Myocyte (in vitro differentiated cells): ENCODE data around the gene IPO9. TPM values are rescaled to one million over a fixed set of nuclear protein-coding genes. Genes with fewer than 3 reads are reported as not detected.

Experiments
- DNase-seq: peaks from one replicate; pipeline ENCODE4 v3.0.0-alpha.2; 2012; ENCODE audit warnings: low read depth
- polyA plus RNA-seq: library from polyadenylated mRNA; unstranded; fragments of >200 nt; gene quantifications from one replicate; pipeline ENCODE4 v1.2.1, GENCODE V29; 2012; ENCODE audit warnings: missing spikeins
- total RNA-seq: library from RNA; depleted of rRNA; stranded (reverse); fragments of >200 nt; gene quantifications from 2 replicates; pipeline ENCODE4 v1.2.3, GENCODE V29; 2014

The IPO9 gene
- 25.3 and 25.5 TPM in 2 replicates for total RNA-seq
- polyA plus RNA-seq, result 34.5 TPM

GRCh38 chr1:201828820-201829774, at the start of gene IPO9:
TSS of gene IPO9 (plus strand) at chr1:201829157. CDS start at chr1:201829210, 53 bp downstream.
- DNase-seq, result peak; percentile 95

GRCh38 chr1:201779351-201779880, 49.5 kb upstream of the IPO9 start:
- no peak for DNase-seq

- no peak for DNase-seq
Observed at GRCh38 chr1:201780952-201781351, 48.0 kb upstream of the IPO9 start.

GRCh38 chr1:201781437-201781836, 47.5 kb upstream of the IPO9 start:
- no peak for DNase-seq

- no peak for DNase-seq
Observed at GRCh38 chr1:201782353-201782752, 46.6 kb upstream of the IPO9 start.

GRCh38 chr1:201783058-201783457, 45.9 kb upstream of the IPO9 start:
- no peak for DNase-seq

- DNase-seq, result no peak
Observed at GRCh38 chr1:201783572-201783971, 45.4 kb upstream of the IPO9 start.

- no peak for DNase-seq
Observed at GRCh38 chr1:201785291-201785690, 43.7 kb upstream of the IPO9 start.

- DNase-seq, result no peak
Observed at GRCh38 chr1:201786824-201787223, 42.1 kb upstream of the IPO9 start.

- DNase-seq, result no peak
Observed at GRCh38 chr1:201788296-201788695, 40.7 kb upstream of the IPO9 start.

- no peak for DNase-seq
Observed at GRCh38 chr1:201789245-201789644, 39.7 kb upstream of the IPO9 start.

GRCh38 chr1:201790261-201790660, 38.7 kb upstream of the IPO9 start:
- DNase-seq, result peak; percentile 39

GRCh38 chr1:201791051-201791778, 37.7 kb upstream of the IPO9 start:
- peak; percentile 80 for DNase-seq

GRCh38 chr1:201791779-201792173, 37.2 kb upstream of the IPO9 start:
- peak; percentile 65 for DNase-seq

GRCh38 chr1:201792534-201793305, 36.2 kb upstream of the IPO9 start:
- peak; percentile 92 for DNase-seq

GRCh38 chr1:201793306-201793925, 35.5 kb upstream of the IPO9 start:
- DNase-seq, result no peak

GRCh38 chr1:201795066-201795465, 33.9 kb upstream of the IPO9 start:
- peak; percentile 26 for DNase-seq

GRCh38 chr1:201800246-201800645, 28.7 kb upstream of the IPO9 start:
- DNase-seq, result no peak

GRCh38 chr1:201806801-201807200, 22.2 kb upstream of the IPO9 start:
- no peak for DNase-seq

GRCh38 chr1:201807958-201808632, 20.9 kb upstream of the IPO9 start:
- DNase-seq, result peak; percentile 44
